Body of pancreas (tissue), 4 donors: ENCODE measurements around the gene CES2.

ENCODE experiments used
- CTCF ChIP-seq, 7 experiments: fragments of 450-650 bp in 4 of 7; fragments of 200-600 bp in 3 of 7; sonication (generic) in 3 of 7; IDR thresholded peaks; one replicate each; pipeline ENCODE4 v1.5.1; 2016 to 2019; ENCODE audit warnings: antibody characterized with exemption in 7 of 7
- POLR2A ChIP-seq, 3 donors: fragments of 450-650 bp; IDR thresholded peaks; one replicate each; pipeline ENCODE4 v1.6.1; 2016; ENCODE audit warnings: antibody characterized with exemption in 3 of 3, mild to moderate bottlenecking in 2 of 3

GRCh38 chr16:66894055-66894454, 41.3 kb upstream of the CES2 start:
- TF ChIP-seq CTCF (IDR thresholded peaks at IDR 0.05) (no peak), POLR2A (IDR thresholded peaks at IDR 0.05) (no peak)
